ENCODE data around the gene RAB42. TPM values are rescaled to one million over a fixed set of nuclear protein-coding genes. Genes with fewer than 3 reads are reported as not detected.

Gene RAB42
- total and polyA plus RNA-seq, 11 donors, result 0.49 to 13.1 (median 0.96) TPM

DNA sequence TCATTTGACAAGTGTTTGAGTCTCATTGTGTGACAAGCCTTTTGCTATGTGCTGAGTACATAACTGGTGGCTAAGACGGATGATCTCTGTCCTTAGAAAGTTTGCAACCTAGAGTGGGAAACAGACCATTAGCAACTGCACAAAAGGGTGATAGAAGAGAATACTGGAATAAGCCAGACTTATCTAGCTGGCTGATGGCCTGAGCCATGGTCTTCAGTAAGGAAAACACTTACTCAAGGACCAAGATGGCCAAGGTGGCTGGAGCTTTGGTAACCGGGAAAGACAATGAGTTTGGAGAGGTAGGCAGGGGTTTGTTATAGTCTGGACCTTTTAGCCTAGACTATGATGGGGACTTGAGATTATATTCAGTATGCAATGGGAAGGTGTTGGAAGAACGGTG, 52.4 kb downstream of the RAB42 start:
- H3K27ac ChIP-seq, result peak overlapping the region in 7 of 12 donors; percentile 74 to 93 (median 89)
- TF ChIP-seq POLR2A (IDR thresholded peaks at IDR 0.05), result no peak
- TF ChIP-seq, protein P1, sequence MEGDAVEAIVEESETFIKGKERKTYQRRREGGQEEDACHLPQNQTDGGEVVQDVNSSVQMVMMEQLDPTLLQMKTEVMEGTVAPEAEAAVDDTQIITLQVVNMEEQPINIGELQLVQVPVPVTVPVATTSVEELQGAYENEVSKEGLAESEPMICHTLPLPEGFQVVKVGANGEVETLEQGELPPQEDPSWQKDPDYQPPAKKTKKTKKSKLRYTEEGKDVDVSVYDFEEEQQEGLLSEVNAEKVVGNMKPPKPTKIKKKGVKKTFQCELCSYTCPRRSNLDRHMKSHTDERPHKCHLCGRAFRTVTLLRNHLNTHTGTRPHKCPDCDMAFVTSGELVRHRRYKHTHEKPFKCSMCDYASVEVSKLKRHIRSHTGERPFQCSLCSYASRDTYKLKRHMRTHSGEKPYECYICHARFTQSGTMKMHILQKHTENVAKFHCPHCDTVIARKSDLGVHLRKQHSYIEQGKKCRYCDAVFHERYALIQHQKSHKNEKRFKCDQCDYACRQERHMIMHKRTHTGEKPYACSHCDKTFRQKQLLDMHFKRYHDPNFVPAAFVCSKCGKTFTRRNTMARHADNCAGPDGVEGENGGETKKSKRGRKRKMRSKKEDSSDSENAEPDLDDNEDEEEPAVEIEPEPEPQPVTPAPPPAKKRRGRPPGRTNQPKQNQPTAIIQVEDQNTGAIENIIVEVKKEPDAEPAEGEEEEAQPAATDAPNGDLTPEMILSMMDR (IDR thresholded peaks at IDR 0.05), result no peak
- H3K9me3 ChIP-seq, result no peaks in the 10 kb centered on the region
- no peaks in the 10 kb centered on the region for H3K36me3 ChIP-seq
- 73 to 96% (median 93%) methylated on average over 3 of the region's 3 CpGs for WGBS, 4 donors
- ATAC-seq (no peak), DNase-seq (no peak)
- intact Hi-C loops (cut with DNase I), result loop anchor here in 8 of 10 donors (5.0 to 10.0 kb wide), 7 partner anchors 60 to 538 kb away; partner anchors contain the start of genes YTHDF2 (in 2 of the 8) and SRSF4 (in 1 of the 8)
- no peaks in the 10 kb centered on the region for H3K27me3 ChIP-seq
- peak overlapping the region in 4 of 12 donors; percentile 66 to 93 (median 80) for H3K4me3 ChIP-seq
- peaks cover 6 to 52% (median 36%) of the 10 kb centered on the region in 12 donors for H3K4me1 ChIP-seq

Other genes with a start within 250 kb of the RAB42 start
- 10 to 100 TPM; 13.6 to 30.5 (median 19.0) TPM for gene PHACTR4, start 222.5 kb upstream of the RAB42 start, total RNA-seq
- 10 to 100 TPM; 15.9 to 28.8 TPM for gene PHACTR4, start 222.5 kb upstream of the RAB42 start, polyA plus RNA-seq
- 10 to 100 TPM in 2 of 9 donors, 1 to 10 TPM in 7; 2.4 to 20.1 (median 5.0) TPM for gene RCC1, start 86.2 kb upstream of the RAB42 start, total RNA-seq
- gene RCC1, start 86.2 kb upstream of the RAB42 start, polyA plus RNA-seq, result 10 to 100 TPM in 1 of 2 donors, 1 to 10 TPM in 1; 3.4 to 24.1 TPM
- 10 to 100 TPM in 8 of 9 donors, 1 to 10 TPM in 1; 7.9 to 26.6 (median 15.5) TPM for gene TRNAU1AP, start 39.2 kb upstream of the RAB42 start, total RNA-seq
- gene TRNAU1AP, start 39.2 kb upstream of the RAB42 start, polyA plus RNA-seq, result 10 to 100 TPM; 15.1 to 16.8 TPM
- 10 to 100 TPM; 18.3 to 38.5 (median 21.1) TPM for gene TAF12, start 50.8 kb downstream of the RAB42 start, total RNA-seq
- gene TAF12, start 50.8 kb downstream of the RAB42 start, polyA plus RNA-seq, result 10 to 100 TPM; 29.0 to 35.7 TPM
- not detected for gene RNU11, start 56.3 kb downstream of the RAB42 start, total RNA-seq
- not detected for gene RNU11, start 56.3 kb downstream of the RAB42 start, polyA plus RNA-seq
- gene GMEB1, start 76.5 kb downstream of the RAB42 start, total RNA-seq, result 1 to 10 TPM; 4.3 to 8.5 (median 6.1) TPM
- 1 to 10 TPM; 2.2 to 7.0 TPM for gene GMEB1, start 76.5 kb downstream of the RAB42 start, polyA plus RNA-seq
- 10 to 100 TPM; 31.3 to 56.3 (median 40.0) TPM for gene YTHDF2, start 144.7 kb downstream of the RAB42 start, total RNA-seq
- 10 to 100 TPM; 20.7 to 30.4 TPM for gene YTHDF2, start 144.7 kb downstream of the RAB42 start, polyA plus RNA-seq
- gene OPRD1, start 219.9 kb downstream of the RAB42 start, total RNA-seq, result under 1 TPM in 2 of 9 donors, not detected in 7; 0.02 TPM
- under 1 TPM; under 0.01 TPM for gene OPRD1, start 219.9 kb downstream of the RAB42 start, polyA plus RNA-seq